HCT116 (cell line): Measurements from ENCODE around the gene DENND11. TPM values are rescaled to one million over a fixed set of nuclear protein-coding genes. Genes with fewer than 3 reads are reported as not detected.

Experiments
- ATAC-seq: fragments of 200-7000 bp; cut with Tn5 transposase; 2 replicates; pipeline ENCODE4 v1.9.1; 2020; ENCODE audit warnings: mild to moderate bottlenecking, moderate library complexity
- BruUV-seq: library from RNA; stranded (reverse); fragments of 400-500 nt; replicated peaks from 2 replicates; lab custom pipeline; 2021; lab: Mats Ljungman, UMichigan
- CTCF ChIA-PET: fragments of 300-600 bp; sonication (Branson Sonifier 250); formaldehyde crosslinking; loops from one replicate; lab custom pipeline; 2021; ENCODE audit warnings: antibody characterized with exemption; lab: Charles Lee
- POLR2A ChIA-PET: fragments of 300-600, 350-600 bp; sonication (Branson Sonifier 250); formaldehyde crosslinking; loops from one replicate; lab custom pipeline; 2021; ENCODE audit warnings: antibody characterized with exemption; lab: Charles Lee
- RAD21 ChIA-PET, 2 experiments: fragments of 300-600 bp; sonication (Branson Sonifier 250); formaldehyde crosslinking; loops; one replicate each; lab custom pipeline; 2023; ENCODE audit warnings: low total read pairs in 2 of 2; ENCODE audit not compliant: uncharacterized antibody in 2 of 2, unreplicated experiment in 2 of 2, low non-redundant PET in 1 of 2; lab: Charles Lee
- DNase-seq: peaks from one replicate; pipeline ENCODE4 v3.0.0-alpha.2; 2010; ENCODE audit warnings: low read depth, low spot score
- H2AFZ ChIP-seq: fragments of 200-600 bp; shearing (Covaris generic), sonication (generic); 2 replicates; pipeline ENCODE4 v1.6.1; 2017; ENCODE audit warnings: low read depth, mixed run types, mixed read lengths, antibody characterized with exemption, low read length; ENCODE audit not compliant: poor library complexity, severe bottlenecking
- H3K27ac ChIP-seq: 2 replicates; pipeline ENCODE4 v1.5.1; 2012; ENCODE audit warnings: low read depth, low read length
- H3K27me3 ChIP-seq: fragments of 200-600 bp; sonication (generic); 2 replicates; pipeline ENCODE4 v1.6.1; 2016; ENCODE audit warnings: mixed run types, low read length, mixed read lengths; ENCODE audit not compliant: insufficient read depth
- H3K36me3 ChIP-seq, 2 experiments: fragments of 200-500 bp in 1 of 2; fragments of 200-600 bp in 1 of 2; sonication (Bioruptor generic) in 1 of 2; sonication (generic) in 1 of 2; 2 replicates each; pipeline versions ENCODE4 v1.5.1 to v1.6.1; 2014 to 2016; ENCODE audit warnings: low read length in 2 of 2, inconsistent platforms in 1 of 2, mixed read lengths in 1 of 2, mixed run types in 1 of 2; ENCODE audit not compliant: insufficient read depth in 2 of 2, control insufficient read depth in 1 of 2
- H3K4me1 ChIP-seq, 2 experiments: fragments of 200-600 bp in 1 of 2; sonication (generic) in 1 of 2; 2 replicates each; pipeline versions ENCODE4 v1.5.1 to v1.6.1; 2012 to 2017; ENCODE audit warnings: low read length in 2 of 2, inconsistent platforms in 1 of 2, mild to moderate bottlenecking in 1 of 2, mixed read lengths in 1 of 2, mixed run types in 1 of 2, moderate library complexity in 1 of 2; ENCODE audit not compliant: insufficient read depth in 2 of 2, control insufficient read depth in 1 of 2
- H3K4me2 ChIP-seq: fragments of 200-600 bp; sonication (generic); 2 replicates; pipeline ENCODE4 v1.6.1; 2017; ENCODE audit warnings: mixed run types, low read length, mixed read lengths
- H3K4me3 ChIP-seq, 2 experiments: fragments of 200-600 bp in 1 of 2; sonication (generic) in 1 of 2; replicated peaks in 1 of 2; 2 replicates each; pipeline ENCODE4 v1.5.1; 2011 to 2016; ENCODE audit warnings: low read length in 2 of 2, control low read depth in 1 of 2, low read depth in 1 of 2, mild to moderate bottlenecking in 1 of 2, mixed read lengths in 1 of 2, mixed run types in 1 of 2
- H3K79me2 ChIP-seq: fragments of 200-600 bp; sonication (generic); 2 replicates; pipeline ENCODE4 v1.6.1; 2017; ENCODE audit warnings: mild to moderate bottlenecking, mixed run types, low read length, moderate library complexity, mixed read lengths; ENCODE audit not compliant: insufficient read depth
- H3K9ac ChIP-seq: fragments of 200-600 bp; sonication (generic); 2 replicates; pipeline ENCODE4 v1.6.1; 2016; ENCODE audit warnings: low read length, mixed read lengths
- H3K9me2 ChIP-seq: fragments of 200-600 bp; sonication (generic), shearing (Covaris generic); 2 replicates; pipeline ENCODE4 v1.6.1; 2017; ENCODE audit warnings: mixed run types, mild to moderate bottlenecking, moderate library complexity; ENCODE audit not compliant: insufficient read depth
- H3K9me3 ChIP-seq, 2 experiments: fragments of 200-500 bp in 1 of 2; fragments of 200-600 bp in 1 of 2; sonication (Bioruptor generic) in 1 of 2; sonication (generic) in 1 of 2; 2 replicates each; pipeline ENCODE4 v1.6.1; 2014 to 2017; ENCODE audit warnings: low read length in 2 of 2, mixed read lengths in 2 of 2, inconsistent platforms in 1 of 2, low read depth in 1 of 2, mild to moderate bottlenecking in 1 of 2, mixed run types in 1 of 2, moderate library complexity in 1 of 2; ENCODE audit not compliant: control insufficient read depth in 1 of 2, insufficient read depth in 1 of 2
- H4K20me1 ChIP-seq: fragments of 200-600 bp; sonication (generic), shearing (Covaris generic); 2 replicates; pipeline ENCODE4 v1.6.1; 2017; ENCODE audit warnings: mixed run types, mild to moderate bottlenecking, moderate library complexity; ENCODE audit not compliant: insufficient read depth
- ELF1 ChIP-seq: IDR thresholded peaks from 2 replicates; pipeline ENCODE4 v1.6.1; 2012; ENCODE audit warnings: low read depth, borderline replicate concordance
- EZH2 ChIP-seq: fragments of 200-600 bp; sonication (generic); IDR thresholded peaks from 2 replicates; pipeline ENCODE4 v1.6.1; 2017; ENCODE audit warnings: antibody characterized with exemption, mixed run types
- EZH2phosphoT487 ChIP-seq: fragments of 200-600 bp; IDR thresholded peaks from 2 replicates; pipeline ENCODE4 v1.6.1; 2018; ENCODE audit warnings: antibody characterized with exemption, borderline replicate concordance
- FOSL1 ChIP-seq: IDR thresholded peaks from 2 replicates; pipeline ENCODE4 v1.6.1; 2012; ENCODE audit warnings: low read depth
- JUND ChIP-seq: IDR thresholded peaks from 2 replicates; pipeline ENCODE4 v1.6.1; 2012
- POLR2A ChIP-seq: IDR thresholded peaks from 2 replicates; pipeline ENCODE4 v1.7.0; 2011; ENCODE audit warnings: borderline replicate concordance; ENCODE audit not compliant: insufficient read depth, insufficient read length; ENCODE audit errors: extremely low read depth
- REST ChIP-seq: IDR thresholded peaks from 2 replicates; pipeline ENCODE4 v1.6.1; 2012; ENCODE audit warnings: low read depth
- SP1 ChIP-seq: IDR thresholded peaks from 2 replicates; pipeline ENCODE4 v1.6.1; 2012; ENCODE audit warnings: low read depth
- TCF7L2 ChIP-seq: IDR thresholded peaks from 2 replicates; pipeline ENCODE4 v1.7.0; 2011; ENCODE audit warnings: borderline replicate concordance, inconsistent platforms; ENCODE audit not compliant: insufficient read depth, insufficient read length; ENCODE audit errors: extremely low read depth
- YY1 ChIP-seq: IDR thresholded peaks from 2 replicates; pipeline ENCODE4 v1.6.1; 2011; ENCODE audit warnings: low read length, low read depth, moderate library complexity, mild to moderate bottlenecking; ENCODE audit not compliant: insufficient replicate concordance; ENCODE audit errors: extremely low read depth
- ZBTB33 ChIP-seq: IDR thresholded peaks from 2 replicates; pipeline ENCODE4 v1.6.1; 2011; ENCODE audit warnings: mild to moderate bottlenecking, low read length, moderate library complexity; ENCODE audit not compliant: insufficient replicate concordance; ENCODE audit errors: extremely low read depth
- ZFX ChIP-seq: fragments of 450-650 bp; IDR thresholded peaks from 2 replicates; pipeline ENCODE4 v1.6.1; 2017
- intact Hi-C: fragments of 100-400 bp; cut with micrococcal nuclease; formaldehyde crosslinking; loops from 2 replicates; pipeline ENCODE4 v1.10.0; 2022
- total RNA-seq: library from RNA; stranded (reverse); gene quantifications from one replicate; pipeline ENCODE4 v1.2.1, GENCODE V29; 2021; ENCODE audit not compliant: unreplicated experiment

DENND11 gene
- total RNA-seq, 1 experiment from 2014 or later: 23.4 TPM

- Histone ChIP-seq H3K79me2 (peaks cover 3% of the 10 kb centered on the region; the same call in 1 of the 2 replicates), H3K9me3 (no peaks in the 10 kb centered on the region), H3K27me3 (no peaks in the 10 kb centered on the region), H3K9me2 (no peaks in the 10 kb centered on the region), H3K4me3 (no peak overlapping the region), H3K9ac (no peak overlapping the region), H3K27ac (no peak overlapping the region), H3K4me1 (peaks cover 0 to 4% of the 10 kb centered on the region in 2 experiments; a peak in 1 of 4 replicates), H3K4me2 (no peak overlapping the region), H2AFZ (no peak overlapping the region), H4K20me1 (no peaks in the 10 kb centered on the region), H3K36me3 (no peaks in the 10 kb centered on the region)
- POLR2A ChIA-PET: no interaction called here
- intact Hi-C loops: no loop called here
- no TSS peak for BruUV-seq
- CTCF ChIA-PET: interaction anchor here (1.3 kb wide), 1 partner anchor 42 kb away, joined by 3 read pairs; the partner anchor contains the start of gene SSBP1
- TF ChIP-seq ELF1 (no peak), POLR2A (no peak), REST (no peak), ZFX (no peak), YY1 (no peak), ZBTB33 (no peak), EZH2 (no peak), SP1 (no peak), JUND (no peak), TCF7L2 (no peak), FOSL1 (no peak), EZH2phosphoT487 (no peak)
- RAD21 ChIA-PET: no interaction called here
- ATAC-seq: no peak
- no peak for DNase-seq
These were observed 5.6 kb downstream of the DENND11 start for GRCh38 chr7:141696348-141696747.
